IMR-90 (cell line): ENCODE results near the gene BCAS1. TPM values are rescaled to one million over a fixed set of nuclear protein-coding genes. Genes with fewer than 3 reads are reported as not detected.

Experiments
- ATAC-seq: fragments of 200-7000 bp; cut with Tn5 transposase; 2 replicates; pipeline ENCODE4 v1.9.1; 2020; ENCODE audit warnings: low read depth, mild to moderate bottlenecking, moderate library complexity
- BruUV-seq: library from RNA; stranded (reverse); fragments of 400-500 nt; replicated peaks from 2 replicates; lab custom pipeline; 2021; lab: Mats Ljungman, UMichigan
- CTCF ChIA-PET: fragments of 300-600 bp; formaldehyde crosslinking; extraction: SDS; loops from one replicate; lab custom pipeline; 2021; ENCODE audit warnings: antibody characterized with exemption; lab: Yijun Ruan, JAX
- POLR2A ChIA-PET: fragments of 300-600 bp; sonication (Branson Sonifier 250); formaldehyde crosslinking; loops from one replicate; lab custom pipeline; 2022; ENCODE audit warnings: antibody characterized with exemption; ENCODE audit not compliant: unreplicated experiment; lab: Charles Lee
- DNase-seq: peaks from one replicate; pipeline ENCODE4 v3.0.0; 2013
- H2AFZ ChIP-seq: replicated peaks from 2 replicates; pipeline ENCODE3; 2013; ENCODE audit warnings: low read length, mild to moderate bottlenecking; ENCODE audit not compliant: poor library complexity
- H2AK5ac ChIP-seq: 2 replicates; pipeline ENCODE4 v1.6.1; 2013; ENCODE audit warnings: low read depth, low read length, inconsistent platforms
- H2AK9ac ChIP-seq: replicated peaks from 2 replicates; pipeline ENCODE3; 2013; ENCODE audit warnings: mild to moderate bottlenecking, low read depth, low read length, moderate library complexity; ENCODE audit not compliant: poor library complexity
- H2BK120ac ChIP-seq: 2 replicates; pipeline ENCODE4 v1.6.1; 2013; ENCODE audit warnings: low read depth, low read length, inconsistent platforms
- H2BK15ac ChIP-seq: 3 replicates; pipeline ENCODE4 v1.6.1; 2013; ENCODE audit warnings: low read depth, low read length, inconsistent platforms
- H2BK20ac ChIP-seq: 2 replicates; pipeline ENCODE4 v1.6.1; 2013; ENCODE audit warnings: low read depth, mild to moderate bottlenecking, inconsistent platforms, low read length, moderate library complexity
- H2BK5ac ChIP-seq: 2 replicates; pipeline ENCODE4 v1.6.1; 2013; ENCODE audit warnings: mild to moderate bottlenecking, low read depth, low read length, inconsistent platforms; ENCODE audit not compliant: poor library complexity, severe bottlenecking
- H3K14ac ChIP-seq: replicated peaks from 2 replicates; pipeline ENCODE4 v1.6.1; 2013; ENCODE audit warnings: low read depth, low read length, inconsistent platforms
- H3K18ac ChIP-seq: 2 replicates; pipeline ENCODE4 v1.6.1; 2013; ENCODE audit warnings: low read depth, low read length, control low read depth
- H3K23ac ChIP-seq: 2 replicates; pipeline ENCODE4 v1.6.1; 2013; ENCODE audit warnings: low read depth, low read length, inconsistent platforms
- H3K27ac ChIP-seq: 2 replicates; pipeline ENCODE4 v1.5.1; 2013; ENCODE audit warnings: mild to moderate bottlenecking, control low read depth, low read length; ENCODE audit not compliant: insufficient read depth
- H3K27me3 ChIP-seq: 2 replicates; pipeline ENCODE4 v1.6.1; 2013; ENCODE audit warnings: low read length; ENCODE audit not compliant: control insufficient read depth, insufficient read depth
- H3K36me3 ChIP-seq: 2 replicates; pipeline ENCODE4 v1.6.1; 2013; ENCODE audit warnings: low read length, mixed read lengths; ENCODE audit not compliant: control insufficient read depth, insufficient read depth
- H3K4ac ChIP-seq: 2 replicates; pipeline ENCODE4 v1.6.1; 2013; ENCODE audit warnings: low read depth, low read length, inconsistent platforms
- H3K4me1 ChIP-seq: 2 replicates; pipeline ENCODE4 v1.6.1; 2013; ENCODE audit warnings: low read length, mixed read lengths; ENCODE audit not compliant: control insufficient read depth, insufficient read depth
- H3K4me2 ChIP-seq: 2 replicates; pipeline ENCODE4 v1.6.1; 2013; ENCODE audit warnings: low read depth, mild to moderate bottlenecking, control low read depth, low read length, moderate library complexity
- H3K4me3 ChIP-seq: 2 replicates; pipeline ENCODE4 v1.5.1; 2013; ENCODE audit warnings: low read depth, mild to moderate bottlenecking, control low read depth, low read length, moderate library complexity; ENCODE audit not compliant: insufficient read depth
- H3K56ac ChIP-seq: 2 replicates; pipeline ENCODE4 v1.6.1; 2013; ENCODE audit warnings: low read length, inconsistent platforms; ENCODE audit not compliant: insufficient read depth; ENCODE audit errors: extremely low read depth
- H3K79me1 ChIP-seq, 2 experiments: 2 replicates each; pipeline ENCODE4 v1.6.1; 2013; ENCODE audit warnings: low read length in 2 of 2, inconsistent platforms in 1 of 2, low read depth in 1 of 2
- H3K9ac ChIP-seq: 2 replicates; pipeline ENCODE4 v1.6.1; 2013; ENCODE audit warnings: low read depth, low read length, control low read depth
- H3K9me1 ChIP-seq: 2 replicates; pipeline ENCODE4 v1.6.1; 2013; ENCODE audit warnings: low read length, inconsistent platforms; ENCODE audit not compliant: insufficient read depth
- H3K9me3 ChIP-seq: 2 replicates; pipeline ENCODE4 v1.6.1; 2013; ENCODE audit warnings: low read length; ENCODE audit not compliant: control insufficient read depth, insufficient read depth
- H4K20me1 ChIP-seq: 2 replicates; pipeline ENCODE4 v1.6.1; 2013; ENCODE audit warnings: low read length, inconsistent platforms; ENCODE audit not compliant: insufficient read depth
- H4K5ac ChIP-seq: 2 replicates; pipeline ENCODE4 v1.6.1; 2013; ENCODE audit warnings: mild to moderate bottlenecking, low read depth, low read length, control low read depth
- H4K8ac ChIP-seq, 2 experiments: 2 replicates each; pipeline ENCODE4 v1.6.1; 2013; ENCODE audit warnings: low read depth in 2 of 2, low read length in 2 of 2, control low read depth in 1 of 2, inconsistent platforms in 1 of 2
- H4K91ac ChIP-seq: 2 replicates; pipeline ENCODE4 v1.6.1; 2013; ENCODE audit warnings: low read depth, low read length, inconsistent platforms; ENCODE audit not compliant: insufficient read depth
- BHLHE40 ChIP-seq: fragments of 150-350 bp; IDR thresholded peaks from 2 replicates; pipeline ENCODE4 v1.6.1; 2016; ENCODE audit warnings: mild to moderate bottlenecking, low read depth, low read length
- CHD1 ChIP-seq: IDR thresholded peaks from 2 replicates; pipeline ENCODE4 v1.6.1; 2012; ENCODE audit warnings: low read depth, low read length, improper control_type of control experiment
- MAZ ChIP-seq: IDR thresholded peaks from 2 replicates; pipeline ENCODE4 v1.6.1; 2012; ENCODE audit warnings: low read depth, mild to moderate bottlenecking, low read length, improper control_type of control experiment, moderate library complexity, borderline replicate concordance
- MXI1 ChIP-seq: IDR thresholded peaks from 2 replicates; pipeline ENCODE4 v1.6.1; 2012; ENCODE audit warnings: low read depth, mild to moderate bottlenecking, low read length, moderate library complexity, borderline replicate concordance
- POLR2A ChIP-seq: IDR thresholded peaks from 2 replicates; pipeline ENCODE4 v1.6.1; 2012; ENCODE audit warnings: mild to moderate bottlenecking, low read depth, low read length
- RAD21 ChIP-seq: IDR thresholded peaks from 2 replicates; pipeline ENCODE4 v1.6.1; 2012; ENCODE audit warnings: low read length, improper control_type of control experiment
- RFX5 ChIP-seq: IDR thresholded peaks from 2 replicates; pipeline ENCODE4 v1.8.0; 2012; ENCODE audit warnings: low read depth, mild to moderate bottlenecking, low read length, moderate library complexity
- WGBS, 2 experiments: methylation state at CpG; one replicate each; pipeline versions ENCODE4 v1.1.5 to v1.1.7; 2013; ENCODE audit warnings: missing lambda C conversion rate in 2 of 2; ENCODE audit not compliant: insufficient read length in 1 of 2; ENCODE audit errors: extremely low coverage in 2 of 2; 5-methylcytosine and 5-hydroxymethylcytosine counted together
- dilution Hi-C: fragments of 300-500 bp; cut with HindIII; formaldehyde crosslinking; loops from one replicate; pipeline ENCODE4 v1.14.3; 2018; ENCODE audit warnings: low sequenced_read_pairs; ENCODE audit not compliant: unreplicated experiment
- in situ Hi-C: fragments of 300-500 bp; cut with MboI; formaldehyde crosslinking; loops from 3 replicates; pipeline ENCODE4 v1.14.3; 2019; ENCODE audit warnings: low sequenced_read_pairs, inconsistent platforms, mixed read lengths
- intact Hi-C: fragments of 100-400 bp; cut with micrococcal nuclease; formaldehyde crosslinking; loops from 2 replicates; pipeline ENCODE4 v1.10.0; 2022
- polyA plus RNA-seq, 3 experiments: library from polyadenylated mRNA; depleted of rRNA; stranded (reverse); fragments of >200 nt; gene quantifications; 2 replicates each; pipeline ENCODE4 v1.2.3, GENCODE V29; 2012; ENCODE audit warnings: low replicate concordance in 1 of 3
- total RNA-seq: library from RNA; depleted of rRNA; stranded (reverse); fragments of >200 nt; gene quantifications from 2 replicates; pipeline ENCODE4 v1.2.3, GENCODE V29; 2012
- TF ChIP-seq, protein P1 (sequence below): fragments of 150-350 bp; IDR thresholded peaks from 2 replicates; pipeline ENCODE4 v1.6.1; 2017; ENCODE audit warnings: mild to moderate bottlenecking, antibody characterized with exemption, low read length, low read depth
- TF ChIP-seq, protein P2 (sequence below): fragments of 150-350 bp; IDR thresholded peaks from 2 replicates; pipeline ENCODE4 v1.6.1; 2016; ENCODE audit warnings: low read depth, mild to moderate bottlenecking, low read length, moderate library complexity, borderline replicate concordance
- TF ChIP-seq, protein P3 (sequence below): conservative IDR thresholded peaks from 2 replicates; pipeline ENCODE4 v1.5.1; 2012; ENCODE audit warnings: mild to moderate bottlenecking, low read depth, low read length, improper control_type of control experiment

Gene BCAS1
- total and polyA plus RNA-seq, 2 of the 4 experiments (the other 2 are of a cell fraction), result under 0.01 TPM; not detected in 1

DNA sequence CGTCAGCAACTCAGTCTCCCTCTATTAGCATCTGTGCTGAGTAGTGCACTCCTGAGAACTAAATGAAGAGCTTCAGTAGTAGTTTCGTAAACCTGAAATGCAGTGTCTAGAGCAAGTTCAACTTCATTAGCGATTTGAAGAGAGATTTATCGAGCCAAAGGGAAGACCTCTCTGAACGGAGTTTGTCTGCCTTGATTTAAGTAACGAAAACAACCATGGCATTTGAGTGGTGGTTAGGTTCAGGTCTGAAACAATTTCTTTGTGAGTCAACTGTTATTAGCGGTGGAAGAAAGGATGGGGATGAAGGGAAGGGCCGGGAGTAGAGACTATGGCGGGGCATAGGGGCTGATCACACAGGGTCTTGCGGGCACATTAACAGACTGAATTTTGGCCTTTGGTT lies 150.5 kb downstream of the BCAS1 start:
- in situ Hi-C loops, result no loop called here
- Histone ChIP-seq H2AFZ (no peak overlapping the region), H3K4me3 (no peak overlapping the region), H2BK5ac (no peak overlapping the region), H3K9me1 (peaks cover 2% of the 10 kb centered on the region; the same call in 1 of the 2 replicates), H3K14ac (no peak overlapping the region), H2BK20ac (peak overlapping the region; percentile 12; the same call in 1 of the 2 replicates), H3K4ac (no peak overlapping the region), H4K5ac (no peak overlapping the region), H2BK15ac (no peak overlapping the region), H3K4me1 (peaks cover 23% of the 10 kb centered on the region), H3K27ac (no peak overlapping the region), H3K9ac (no peak overlapping the region), H3K36me3 (no peaks in the 10 kb centered on the region), H4K91ac (no peak overlapping the region), H3K18ac (no peak overlapping the region), H2AK9ac (no peak overlapping the region), H4K20me1 (no peaks in the 10 kb centered on the region), H2AK5ac (0 out of 2 replicates have a peak overlapping the region, but pooled peaks have one; percentile 25), H3K9me3 (no peaks in the 10 kb centered on the region), H4K8ac (no peak overlapping the region), H3K27me3 (no peaks in the 10 kb centered on the region), H2BK120ac (no peak overlapping the region), H3K23ac (no peak overlapping the region), H3K56ac (no peak overlapping the region), H3K79me1 (peaks cover 0 to 10% of the 10 kb centered on the region in 2 experiments; a peak in 1 of 4 replicates), H3K4me2 (no peak overlapping the region)
- intact Hi-C loops, result loop anchor here (5.0 kb wide), 2 partner anchors 168 to 263 kb away; no protein-coding TSS in a partner anchor
- dilution Hi-C loops, result no loop called here
- no TSS peak for BruUV-seq
- CTCF ChIA-PET, result no interaction called here
- WGBS, 2 experiments, result 94% methylated on average over 5 of the region's 10 CpGs; no CpG with 5 or more reads in 1 of the 2 experiments
- DNase-seq (no peak), ATAC-seq (no peak)
- POLR2A ChIA-PET, result no interaction called here
- TF ChIP-seq RFX5, result no peak
- TF ChIP-seq CHD1, result no peak
- no peak for TF ChIP-seq MXI1
- TF ChIP-seq RAD21, result no peak
- TF ChIP-seq, protein P1, sequence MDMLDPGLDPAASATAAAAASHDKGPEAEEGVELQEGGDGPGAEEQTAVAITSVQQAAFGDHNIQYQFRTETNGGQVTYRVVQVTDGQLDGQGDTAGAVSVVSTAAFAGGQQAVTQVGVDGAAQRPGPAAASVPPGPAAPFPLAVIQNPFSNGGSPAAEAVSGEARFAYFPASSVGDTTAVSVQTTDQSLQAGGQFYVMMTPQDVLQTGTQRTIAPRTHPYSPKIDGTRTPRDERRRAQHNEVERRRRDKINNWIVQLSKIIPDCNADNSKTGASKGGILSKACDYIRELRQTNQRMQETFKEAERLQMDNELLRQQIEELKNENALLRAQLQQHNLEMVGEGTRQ, result no peak
- no peak for TF ChIP-seq MAZ
- TF ChIP-seq, protein P2, sequence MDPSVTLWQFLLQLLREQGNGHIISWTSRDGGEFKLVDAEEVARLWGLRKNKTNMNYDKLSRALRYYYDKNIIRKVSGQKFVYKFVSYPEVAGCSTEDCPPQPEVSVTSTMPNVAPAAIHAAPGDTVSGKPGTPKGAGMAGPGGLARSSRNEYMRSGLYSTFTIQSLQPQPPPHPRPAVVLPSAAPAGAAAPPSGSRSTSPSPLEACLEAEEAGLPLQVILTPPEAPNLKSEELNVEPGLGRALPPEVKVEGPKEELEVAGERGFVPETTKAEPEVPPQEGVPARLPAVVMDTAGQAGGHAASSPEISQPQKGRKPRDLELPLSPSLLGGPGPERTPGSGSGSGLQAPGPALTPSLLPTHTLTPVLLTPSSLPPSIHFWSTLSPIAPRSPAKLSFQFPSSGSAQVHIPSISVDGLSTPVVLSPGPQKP, result no peak
- no peak for TF ChIP-seq BHLHE40
- TF ChIP-seq, protein P3, sequence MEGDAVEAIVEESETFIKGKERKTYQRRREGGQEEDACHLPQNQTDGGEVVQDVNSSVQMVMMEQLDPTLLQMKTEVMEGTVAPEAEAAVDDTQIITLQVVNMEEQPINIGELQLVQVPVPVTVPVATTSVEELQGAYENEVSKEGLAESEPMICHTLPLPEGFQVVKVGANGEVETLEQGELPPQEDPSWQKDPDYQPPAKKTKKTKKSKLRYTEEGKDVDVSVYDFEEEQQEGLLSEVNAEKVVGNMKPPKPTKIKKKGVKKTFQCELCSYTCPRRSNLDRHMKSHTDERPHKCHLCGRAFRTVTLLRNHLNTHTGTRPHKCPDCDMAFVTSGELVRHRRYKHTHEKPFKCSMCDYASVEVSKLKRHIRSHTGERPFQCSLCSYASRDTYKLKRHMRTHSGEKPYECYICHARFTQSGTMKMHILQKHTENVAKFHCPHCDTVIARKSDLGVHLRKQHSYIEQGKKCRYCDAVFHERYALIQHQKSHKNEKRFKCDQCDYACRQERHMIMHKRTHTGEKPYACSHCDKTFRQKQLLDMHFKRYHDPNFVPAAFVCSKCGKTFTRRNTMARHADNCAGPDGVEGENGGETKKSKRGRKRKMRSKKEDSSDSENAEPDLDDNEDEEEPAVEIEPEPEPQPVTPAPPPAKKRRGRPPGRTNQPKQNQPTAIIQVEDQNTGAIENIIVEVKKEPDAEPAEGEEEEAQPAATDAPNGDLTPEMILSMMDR, result no peak
- no peak for TF ChIP-seq POLR2A
